Pancreas (tissue), 10 donors: ENCODE results near the gene ZBTB16. TPM values are rescaled to one million over a fixed set of nuclear protein-coding genes. Genes with fewer than 3 reads are reported as not detected.

Experiments used
- ATAC-seq, 4 donors: fragments of 200-7000 bp; cut with Tn5 transposase; one replicate each; pipeline versions ENCODE4 v1.8.0 to v1.9.1; 2020; ENCODE audit warnings: mild to moderate bottlenecking in 4 of 4, moderate library complexity in 4 of 4
- DNase-seq, 6 donors: peaks; one replicate each; pipeline ENCODE4 v3.0.0-alpha.2; 2020
- FAIRE-seq: peaks from 2 replicates; lab custom pipeline; 2012; peaks lifted over from hg19 to GRCh38; lab: Jason Lieb, UNC
- H3K27ac ChIP-seq, 4 donors: fragments of 200-600 bp; sonication (generic); 1 replicate in 3 of 4; 2 replicates in 1 of 4; pipeline versions ENCODE4 v1.5.0 to v1.8.0; 2020
- H3K27me3 ChIP-seq, 4 donors: fragments of 200-600 bp; one replicate each; pipeline ENCODE4 v1.8.0; 2021
- H3K36me3 ChIP-seq, 3 donors: fragments of 200-600 bp; sonication (generic) in 1 of 3; one replicate each; pipeline versions ENCODE4 v1.5.0 to v1.8.0; 2020 to 2021
- H3K4me1 ChIP-seq, 3 donors: fragments of 200-600 bp; one replicate each; pipeline ENCODE4 v1.8.0; 2021
- H3K4me3 ChIP-seq, 4 donors: fragments of 200-600 bp; sonication (generic) in 2 of 4; one replicate each; pipeline versions ENCODE4 v1.5.0 to v1.8.0; 2020 to 2021
- H3K9me3 ChIP-seq, 4 donors: fragments of 200-600 bp; one replicate each; pipeline ENCODE4 v1.8.0; 2021
- WGBS, 2 donors: extraction: QIAGEN DNeasy Blood & Tissue Kit; methylation state at CpG; one replicate each; pipeline ENCODE4 v1.1.7; 2013; 5-methylcytosine and 5-hydroxymethylcytosine counted together
- intact Hi-C, 3 donors: fragments of 100-400 bp; cut with DNase I; formaldehyde crosslinking; loops; one replicate each; pipeline versions ENCODE4 v1.11.1 to v1.14.2; 2022
- polyA plus RNA-seq, 2 donors: library from polyadenylated mRNA; stranded (reverse); fragments of 200-250 nt; gene quantifications; one replicate each; pipeline ENCODE4 v1.2.3, GENCODE V29; 2013
- total RNA-seq, 6 donors: library from RNA; stranded (reverse); fragmentation: NEBNext Ultra II Directional in 4 of 6; extraction: Animal tissue kit (Norgen Biotek cat#: 25700) in 4 of 6; gene quantifications; one replicate each; pipeline versions ENCODE4 v1.2.1 to v1.2.4, GENCODE V29; 2021 to 2023
- TF ChIP-seq, protein P1 (sequence below), 4 donors: fragments of 200-600 bp; sonication (generic) in 3 of 4; IDR thresholded peaks; one replicate each; pipeline versions ENCODE4 v1.5.0 to v1.8.0; 2021; ENCODE audit warnings: antibody characterized with exemption in 4 of 4
- donor health status: healthy with polysubstance abuse.
- donor health status: DM: no; HTN: no; CAD: no; lungs with moderate emphysema.
- donor health status: DM: no; HTN: no; CAD: no.
- donor health status: control.
- donor health status: control.
- donor health status: Bipolar disorder and iron deficiency.
- donor health status: DM: yes; HTN: yes; CAD: no.
- donor health status: DM: no; HTN: no; CAD: no.
- donor health status: DM: no; HTN: no; CAD: no.
- donor health status: DM: yes; HTN: yes; CAD: no.

Gene ZBTB16
- total and polyA plus RNA-seq, 8 donors = 8.1 to 76.4 (median 42.3) TPM

DNA sequence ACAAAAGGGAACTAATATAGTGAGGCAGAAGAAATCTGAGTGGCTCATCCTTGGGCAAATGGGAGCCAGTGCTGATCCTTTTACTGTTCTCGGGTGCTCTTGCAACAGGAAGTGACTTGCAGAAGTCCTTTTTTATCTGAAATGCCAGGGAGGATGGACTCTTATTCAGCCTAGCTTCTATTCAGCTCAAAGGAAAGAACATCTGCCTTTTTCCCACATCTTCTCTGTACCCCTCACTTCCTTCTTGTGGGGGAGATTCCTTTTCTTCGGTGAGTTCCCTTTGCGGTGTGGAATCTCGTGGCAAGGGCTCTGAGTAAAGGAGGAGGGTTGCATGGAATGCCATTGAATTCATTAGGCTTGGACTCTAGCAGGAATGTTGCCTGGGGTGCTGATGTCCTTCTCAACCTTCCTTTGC, 76.2 kb downstream of the ZBTB16 start:
- no peak overlapping the region for H3K27ac ChIP-seq
- WGBS, 2 donors = 87 to 88% methylated on average over 4 of the region's 4 CpGs
- H3K4me3 ChIP-seq = no peak overlapping the region
- no peak for DNase-seq
- no peaks in the 10 kb centered on the region for H3K36me3 ChIP-seq
- H3K27me3 ChIP-seq = no peaks in the 10 kb centered on the region
- intact Hi-C loops = no loop called here
- no peak for FAIRE-seq
- peaks cover 19 to 29% (median 22%) of the 10 kb centered on the region in 3 donors for H3K4me1 ChIP-seq
- peak in 2 of 4 donors; percentile 14 to 33 for ATAC-seq
- H3K9me3 ChIP-seq = no peaks in the 10 kb centered on the region
- TF ChIP-seq, protein P1, sequence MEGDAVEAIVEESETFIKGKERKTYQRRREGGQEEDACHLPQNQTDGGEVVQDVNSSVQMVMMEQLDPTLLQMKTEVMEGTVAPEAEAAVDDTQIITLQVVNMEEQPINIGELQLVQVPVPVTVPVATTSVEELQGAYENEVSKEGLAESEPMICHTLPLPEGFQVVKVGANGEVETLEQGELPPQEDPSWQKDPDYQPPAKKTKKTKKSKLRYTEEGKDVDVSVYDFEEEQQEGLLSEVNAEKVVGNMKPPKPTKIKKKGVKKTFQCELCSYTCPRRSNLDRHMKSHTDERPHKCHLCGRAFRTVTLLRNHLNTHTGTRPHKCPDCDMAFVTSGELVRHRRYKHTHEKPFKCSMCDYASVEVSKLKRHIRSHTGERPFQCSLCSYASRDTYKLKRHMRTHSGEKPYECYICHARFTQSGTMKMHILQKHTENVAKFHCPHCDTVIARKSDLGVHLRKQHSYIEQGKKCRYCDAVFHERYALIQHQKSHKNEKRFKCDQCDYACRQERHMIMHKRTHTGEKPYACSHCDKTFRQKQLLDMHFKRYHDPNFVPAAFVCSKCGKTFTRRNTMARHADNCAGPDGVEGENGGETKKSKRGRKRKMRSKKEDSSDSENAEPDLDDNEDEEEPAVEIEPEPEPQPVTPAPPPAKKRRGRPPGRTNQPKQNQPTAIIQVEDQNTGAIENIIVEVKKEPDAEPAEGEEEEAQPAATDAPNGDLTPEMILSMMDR (IDR thresholded peaks at IDR 0.05) = no peak

DNA sequence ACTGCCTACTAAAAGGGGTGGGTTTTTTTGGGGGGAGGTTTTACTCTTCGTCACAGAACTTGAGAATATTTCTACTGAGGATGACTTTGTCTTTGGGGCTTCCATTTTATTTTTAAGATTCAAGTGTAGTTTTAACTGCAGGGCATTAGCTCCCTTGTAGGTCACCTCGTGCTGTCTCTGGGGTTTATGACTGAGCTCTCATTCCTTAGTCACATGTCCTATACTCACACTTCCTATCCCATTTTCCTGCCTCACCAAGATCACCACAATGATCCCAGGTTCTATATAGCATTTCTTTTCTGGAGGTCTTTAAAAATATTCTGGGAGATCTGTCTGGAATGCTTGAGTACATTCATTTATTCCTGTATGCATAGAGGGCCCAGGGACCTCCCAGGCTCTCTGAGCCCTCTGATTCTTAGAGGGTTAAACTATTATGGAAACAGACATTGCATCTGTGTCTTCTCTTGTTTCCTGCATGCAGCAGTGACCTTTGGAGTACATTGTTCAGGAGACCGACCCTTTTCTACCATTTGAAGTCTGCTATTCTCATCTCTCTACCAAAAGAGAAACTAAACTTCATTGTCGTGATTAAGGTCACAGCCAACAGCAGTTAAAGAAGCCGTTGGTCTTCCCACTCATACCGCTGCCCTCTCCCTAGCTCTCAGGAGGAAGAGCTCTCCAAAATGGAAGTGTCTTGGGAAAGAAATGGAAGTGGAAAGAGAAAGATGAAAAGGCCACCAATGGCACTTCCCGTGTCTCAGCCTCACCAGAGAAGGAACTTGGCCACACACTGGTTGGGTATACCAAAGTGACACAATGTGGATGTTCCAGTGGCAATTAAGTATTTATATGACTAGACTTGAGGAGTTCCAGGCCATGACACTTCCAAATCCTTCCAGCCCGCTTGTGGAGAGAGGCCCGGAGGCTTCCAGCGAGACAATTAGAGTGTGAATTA, 77.5 kb downstream of the ZBTB16 start:
- TF ChIP-seq, protein P1 (IDR thresholded peaks at IDR 0.05) = no peak
- 79 to 91% methylated on average over 10 of the region's 10 CpGs for WGBS, 2 donors
- Histone ChIP-seq H3K4me1 (peaks cover 9 to 18% (median 11%) of the 10 kb centered on the region in 3 donors), H3K27ac (no peak overlapping the region), H3K27me3 (no peaks in the 10 kb centered on the region), H3K36me3 (peaks cover 0 to 5% (median 0%) of the 10 kb centered on the region in 3 donors), H3K9me3 (no peaks in the 10 kb centered on the region), H3K4me3 (no peak overlapping the region)
- no peak for ATAC-seq
- intact Hi-C loops = no loop called here
- no peak for FAIRE-seq
- no peak for DNase-seq

DNA sequence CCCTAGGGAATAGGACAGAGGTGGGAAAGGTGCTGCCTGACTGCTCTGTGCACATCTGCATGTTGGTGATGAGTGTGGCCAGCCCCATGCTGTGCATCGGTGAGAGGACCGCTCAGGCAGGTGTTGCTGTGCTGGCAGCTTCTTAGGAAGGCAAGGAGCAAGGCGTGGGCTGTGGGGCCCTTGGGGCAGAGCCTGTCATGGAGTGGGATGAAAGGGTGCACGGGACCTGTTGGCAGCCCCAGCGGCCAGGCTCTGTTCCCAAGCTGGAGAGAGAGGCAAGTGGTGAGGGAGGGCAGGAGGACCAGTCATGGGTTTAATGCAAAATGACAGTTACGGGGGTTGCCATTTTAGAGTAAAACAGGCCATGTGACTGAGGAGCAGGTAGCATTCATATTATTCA, 78.3 kb downstream of the ZBTB16 start:
- no peaks in the 10 kb centered on the region for H3K9me3 ChIP-seq
- no peak for ATAC-seq
- intact Hi-C loops = no loop called here
- 94 to 95% methylated on average over 6 of the region's 6 CpGs for WGBS, 2 donors
- DNase-seq = no peak
- no peaks in the 10 kb centered on the region for H3K27me3 ChIP-seq
- peaks cover 5 to 13% (median 8%) of the 10 kb centered on the region in 3 donors for H3K4me1 ChIP-seq
- TF ChIP-seq, protein P1 (IDR thresholded peaks at IDR 0.05) = no peak
- H3K36me3 ChIP-seq = peaks cover 0 to 5% (median 0%) of the 10 kb centered on the region in 3 donors
- H3K27ac ChIP-seq = no peak overlapping the region
- no peak overlapping the region for H3K4me3 ChIP-seq
- FAIRE-seq = no peak

DNA sequence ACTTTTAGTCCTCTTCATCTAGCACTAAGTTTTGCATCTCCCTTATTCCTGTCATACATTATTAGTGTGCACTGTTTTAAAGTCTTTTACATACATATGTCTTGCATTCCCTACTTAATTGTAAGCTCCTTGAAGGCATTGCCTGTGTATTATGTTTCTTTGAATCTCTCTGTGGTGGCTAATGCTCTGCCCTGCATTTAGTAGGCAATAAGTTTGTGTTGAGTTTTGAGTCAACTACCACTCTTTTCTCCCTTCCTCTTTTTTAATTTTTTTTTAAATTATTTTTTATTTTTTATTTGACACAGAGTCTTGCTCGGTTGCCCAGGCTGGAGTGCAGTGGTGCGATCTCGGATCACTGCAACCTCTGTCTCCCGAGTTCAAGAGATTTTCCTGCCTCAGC, 78.9 kb downstream of the ZBTB16 start:
- H3K36me3 ChIP-seq = peaks cover 0 to 5% (median 0%) of the 10 kb centered on the region in 3 donors
- no peak overlapping the region for H3K27ac ChIP-seq
- no peak for DNase-seq
- no peaks in the 10 kb centered on the region for H3K27me3 ChIP-seq
- ATAC-seq = no peak
- TF ChIP-seq, protein P1 (IDR thresholded peaks at IDR 0.05) = no peak
- no peak overlapping the region for H3K4me3 ChIP-seq
- FAIRE-seq = no peak
- WGBS, 2 donors = 95 to 97% methylated on average over 4 of the region's 4 CpGs
- no peaks in the 10 kb centered on the region for H3K9me3 ChIP-seq
- peaks cover 7 to 14% (median 8%) of the 10 kb centered on the region in 3 donors for H3K4me1 ChIP-seq
- intact Hi-C loops = no loop called here
